Astrocyte of the cerebellum (primary cell): ENCODE results near the gene CCDC192.
"Not testable (repeated sequence)": the region's sequence is repeated elsewhere in the genome, so short reads cannot be mapped to it uniquely, and the experiment has no call there.

Source experiments
- DNase-seq: peaks from one replicate; pipeline ENCODE4 v3.0.0-alpha.2; 2011; ENCODE audit warnings: low read depth
- H3K4me3 ChIP-seq: 2 replicates; pipeline ENCODE4 v1.5.1; 2011; ENCODE audit warnings: mild to moderate bottlenecking, low read depth, low read length, moderate library complexity
- CTCF ChIP-seq: IDR thresholded peaks from 2 replicates; pipeline ENCODE4 v1.5.1; 2012; ENCODE audit warnings: low read length, low read depth, moderate library complexity, mild to moderate bottlenecking; ENCODE audit errors: missing control alignments
- in situ Hi-C: cut with HindIII; loops from 2 replicates; pipeline ENCODE4 v1.10.0; 2017; ENCODE audit warnings: low sequenced_read_pairs

CCDC192 gene

GRCh38 chr5:127844581-127845021 lies 141.4 kb downstream of the CCDC192 start:
- DNase-seq, result no peak
- no peak overlapping the region for H3K4me3 ChIP-seq
- TF ChIP-seq CTCF, result no peak
- in situ Hi-C loops, result no loop called here

- DNase-seq, result no peak
- in situ Hi-C loops, result no loop called here
- no peak for TF ChIP-seq CTCF
- no peak overlapping the region for H3K4me3 ChIP-seq
Observed at GRCh38 chr5:127846884-127847283, 143.7 kb downstream of the CCDC192 start.

GRCh38 chr5:127847641-127848040 lies 144.4 kb downstream of the CCDC192 start:
- DNase-seq, H3K4me3 ChIP-seq, in situ Hi-C loops: not testable (repeated sequence)

DNA sequence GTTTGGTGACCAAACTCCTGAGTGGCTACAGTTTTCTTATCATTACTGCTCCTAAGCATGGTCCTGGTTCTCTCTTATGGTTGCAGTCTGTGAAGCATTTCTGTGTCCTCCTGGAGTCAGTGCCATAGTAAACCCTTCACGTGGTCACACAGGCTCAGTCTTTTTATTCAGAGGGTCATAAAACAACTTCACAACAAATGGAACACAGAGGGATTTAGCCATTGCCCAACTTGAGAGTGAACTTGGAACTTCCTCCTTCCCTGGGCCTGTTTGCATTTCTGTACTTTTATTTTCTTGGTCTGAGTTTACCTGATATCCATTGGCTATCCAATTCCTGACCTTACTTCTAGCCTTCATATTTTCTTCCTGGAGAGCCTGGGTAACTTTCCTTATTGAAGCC lies 144.9 kb downstream of the CCDC192 start:
- in situ Hi-C loops, result no loop called here
- no peak for DNase-seq
- no peak for TF ChIP-seq CTCF
- no peak overlapping the region for H3K4me3 ChIP-seq

GRCh38 chr5:127849408-127849807 lies 146.2 kb downstream of the CCDC192 start:
- no peak overlapping the region for H3K4me3 ChIP-seq
- TF ChIP-seq CTCF, result no peak
- in situ Hi-C loops, result no loop called here
- no peak for DNase-seq

GRCh38 chr5:127849891-127850290 lies 146.7 kb downstream of the CCDC192 start:
- in situ Hi-C loops, result no loop called here
- no peak for TF ChIP-seq CTCF
- no peak for DNase-seq
- no peak overlapping the region for H3K4me3 ChIP-seq

GRCh38 chr5:127851964-127852363 lies 148.8 kb downstream of the CCDC192 start:
- H3K4me3 ChIP-seq, result no peak overlapping the region
- TF ChIP-seq CTCF, result no peak
- no peak for DNase-seq
- in situ Hi-C loops, result no loop called here
